ENCODE measurements around the gene ZNF438. TPM values are rescaled to one million over a fixed set of nuclear protein-coding genes. Genes with fewer than 3 reads are reported as not detected.

ZNF438 gene
- total RNA-seq, 1 experiment from 2014 or later: 0.83 TPM

GRCh38 chr10:30800368-30800767 is 231.3 kb downstream of the ZNF438 start:
- no peak overlapping the region for H3K9ac ChIP-seq (ENCODE audit: extremely low read depth, insufficient read length, low read length)
- no peak overlapping the region for H2BK5ac ChIP-seq (ENCODE audit: insufficient read length, low read length)
- no peaks in the 10 kb centered on the region for H3K4me1 ChIP-seq (ENCODE audit: insufficient read depth, low read length)
- H3K14ac ChIP-seq (ENCODE audit: insufficient read depth, low read length): no peak overlapping the region
- H3K23me2 ChIP-seq (ENCODE audit: insufficient read length, low read depth, low read length, poor library complexity, severe bottlenecking): no peaks in the 10 kb centered on the region
- no peak overlapping the region for H3K27ac Mint-ChIP-seq
- H3K9me3 Mint-ChIP-seq: peaks cover 0 to 4% of the 10 kb centered on the region in 2 experiments; a peak in 1 of 5 replicates
- no peak overlapping the region for H3T11ph ChIP-seq (ENCODE audit: low read length)
- peaks cover 0 to 2% (median 0%) of the 10 kb centered on the region in 3 experiments; a peak in 1 of 7 replicates for H3K36me3 Mint-ChIP-seq (ENCODE audit: insufficient read depth in 1 of 3, low read depth in 3 of 3)
- H4K5ac ChIP-seq (ENCODE audit: insufficient read length, low read depth, low read length): no peak overlapping the region
- H2BK15ac ChIP-seq (ENCODE audit: low read depth, low read length): no peak overlapping the region
- TF ChIP-seq CTCF (conservative IDR thresholded peaks at IDR 0.05): no peak
- H3K79me2 ChIP-seq (ENCODE audit: insufficient read depth, low read length): no peaks in the 10 kb centered on the region
- no peaks in the 10 kb centered on the region for H3K79me1 ChIP-seq (ENCODE audit: insufficient read depth, low read depth, low read length, poor library complexity, severe bottlenecking)
- no peak overlapping the region for H4K8ac ChIP-seq (replicated peaks; ENCODE audit: insufficient read length, low read depth, low read length)
- peaks cover 3% of the 10 kb centered on the region in 2 experiments; a peak in 1 of 4 replicates for H3K4me1 Mint-ChIP-seq
- DNase-seq: no peak
- H4K91ac ChIP-seq (ENCODE audit: insufficient read length, low read depth, low read length): no peak overlapping the region
- H2AFZ ChIP-seq (ENCODE audit: low read length): no peak overlapping the region
- no peaks in the 10 kb centered on the region for H3K27me3 ChIP-seq (ENCODE audit: insufficient read depth, low read length)
- no peaks in the 10 kb centered on the region for H3K9me3 ChIP-seq (ENCODE audit: control insufficient read depth, low read depth, low read length)
- H3K23ac ChIP-seq (ENCODE audit: insufficient read length, low read depth, low read length): no peak overlapping the region
- no peak overlapping the region for H2BK12ac ChIP-seq (ENCODE audit: insufficient read length, low read depth, low read length)
- H3K27ac ChIP-seq (ENCODE audit: insufficient read length, low read depth, low read length): no peak overlapping the region
- no peak overlapping the region for H3K18ac ChIP-seq (ENCODE audit: insufficient read length, low read depth, low read length)
- no peak overlapping the region for H3K4me2 ChIP-seq (ENCODE audit: insufficient read depth, insufficient read length, low read length)
- H2BK20ac ChIP-seq (ENCODE audit: low read depth, low read length, poor library complexity, severe bottlenecking): no peak overlapping the region
- no peaks in the 10 kb centered on the region; the same call in 1 of the 2 replicates for H3K27me3 Mint-ChIP-seq (ENCODE audit: low read depth)
- H3K56ac ChIP-seq (ENCODE audit: insufficient read length, low read depth, low read length): no peak overlapping the region
- H2BK120ac ChIP-seq (ENCODE audit: low read depth, low read length, poor library complexity, severe bottlenecking): no peak overlapping the region
- H3K4me3 Mint-ChIP-seq: no peak overlapping the region
- no peaks in the 10 kb centered on the region for H4K20me1 ChIP-seq (ENCODE audit: control insufficient read depth, insufficient read depth, insufficient read length)
- H3K4ac ChIP-seq (ENCODE audit: low read depth, low read length): no peak overlapping the region
- no CpG with 5 or more reads among the region's 2 CpGs for WGBS (ENCODE audit: extremely low coverage, insufficient read length, low lambda C conversion rate)
- H2AK5ac ChIP-seq (ENCODE audit: insufficient read length, low read length): no peak overlapping the region
